UCSD-AML1 (cell line): Measurements from ENCODE around the gene ABCG1.
A peak's percentile ranks its signal among the peaks of the same experiment; 100 is the strongest.

Source experiments
- DNase-seq: peaks from one replicate; lab custom pipeline; 2025; ENCODE audit not compliant: unreplicated experiment; lab: John Stamatoyannopoulos, UW

The ABCG1 gene

DNA sequence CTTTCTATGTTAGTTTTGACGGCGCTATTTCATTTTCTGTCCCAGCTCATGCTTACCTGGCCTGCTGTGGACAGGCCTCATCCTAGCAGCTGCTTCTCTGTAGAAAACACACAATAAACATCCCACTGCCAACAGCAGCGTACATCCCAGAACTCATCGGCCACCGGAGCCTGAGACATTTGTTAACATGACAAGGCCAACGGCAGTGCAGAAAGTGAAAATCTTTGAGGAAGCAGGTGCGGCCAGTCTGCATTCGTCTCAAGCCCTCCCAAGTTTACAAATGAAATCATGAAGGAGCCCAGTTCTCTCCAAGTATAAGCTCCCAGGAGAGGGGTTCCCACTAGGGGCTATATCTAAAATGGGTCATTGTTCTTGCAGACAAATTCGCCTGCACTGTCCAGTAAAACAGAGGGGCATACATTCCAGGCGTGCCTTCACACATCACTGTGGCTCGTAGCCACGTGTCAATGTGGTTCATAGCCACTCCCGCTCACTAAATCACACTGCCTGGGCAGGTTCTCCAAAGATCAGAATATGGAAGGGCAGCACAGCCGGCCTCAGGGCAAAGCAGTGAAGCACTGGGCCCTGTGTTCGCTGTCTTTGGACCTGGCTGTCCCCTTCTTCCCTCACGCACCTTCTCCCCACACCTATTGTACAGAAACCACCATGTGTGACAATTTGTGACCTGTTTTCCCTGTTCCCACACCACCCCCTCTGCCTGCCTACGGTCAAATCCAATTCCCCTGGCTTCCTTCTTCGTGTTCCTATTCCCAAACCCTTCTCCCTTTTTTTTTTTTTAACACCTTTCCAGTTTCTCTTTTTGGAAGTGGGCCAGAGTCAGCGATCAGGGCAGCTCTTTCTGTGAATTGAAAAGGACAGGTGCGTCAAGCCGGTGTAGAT is 27.0 kb upstream of the ABCG1 start:
- DNase-seq, result no peak

DNA sequence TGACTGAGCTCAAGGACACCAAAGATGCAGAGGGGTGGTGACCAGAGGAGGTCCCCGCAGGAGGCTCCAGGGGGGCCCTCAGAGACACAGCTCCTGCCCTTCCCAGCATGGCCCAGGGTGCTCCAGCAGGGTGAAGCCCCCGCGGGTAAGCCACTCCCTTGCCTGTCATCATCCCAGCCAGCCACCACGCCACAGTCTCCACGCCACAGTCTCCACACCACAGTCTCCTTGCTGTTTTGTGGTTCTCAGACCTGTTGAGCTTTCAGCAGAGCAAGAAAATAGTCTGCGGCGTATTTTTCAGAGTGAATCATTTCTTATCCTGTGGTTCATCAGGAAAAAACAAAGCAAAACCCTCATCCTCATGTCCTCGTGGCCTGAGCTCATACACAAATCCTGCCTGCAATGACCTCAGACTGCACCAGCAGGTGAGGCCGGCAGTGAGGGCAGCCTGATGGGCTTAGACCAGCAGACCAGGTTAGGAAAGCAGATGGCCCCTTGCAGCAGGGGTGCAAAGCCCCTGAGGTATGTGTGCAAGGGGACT is 25.7 kb upstream of the ABCG1 start:
- DNase-seq, result peak; percentile 38

GRCh38 chr21:42193721-42194120 is 25.2 kb upstream of the ABCG1 start:
- no peak for DNase-seq

DNA sequence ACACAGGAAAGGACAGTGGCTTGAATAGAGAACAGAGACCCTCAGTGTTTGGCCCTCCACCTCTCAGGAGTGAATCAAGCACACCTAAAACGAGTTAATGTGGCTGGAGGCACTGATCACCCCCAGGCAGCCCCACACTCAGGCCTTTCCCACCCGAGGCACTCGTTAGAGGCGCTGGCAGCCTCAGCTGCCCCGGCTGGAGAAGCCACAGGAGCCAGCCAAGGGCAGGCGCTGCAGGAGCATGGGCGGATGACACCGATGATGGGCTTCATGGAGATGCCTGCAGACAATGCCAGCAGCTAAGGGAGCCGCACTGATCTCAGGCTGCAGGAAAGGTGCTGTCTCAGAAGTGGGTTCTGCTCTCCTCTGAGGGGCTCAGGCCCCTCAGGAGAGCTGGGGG is 24.1 kb upstream of the ABCG1 start:
- DNase-seq, result no peak

DNA sequence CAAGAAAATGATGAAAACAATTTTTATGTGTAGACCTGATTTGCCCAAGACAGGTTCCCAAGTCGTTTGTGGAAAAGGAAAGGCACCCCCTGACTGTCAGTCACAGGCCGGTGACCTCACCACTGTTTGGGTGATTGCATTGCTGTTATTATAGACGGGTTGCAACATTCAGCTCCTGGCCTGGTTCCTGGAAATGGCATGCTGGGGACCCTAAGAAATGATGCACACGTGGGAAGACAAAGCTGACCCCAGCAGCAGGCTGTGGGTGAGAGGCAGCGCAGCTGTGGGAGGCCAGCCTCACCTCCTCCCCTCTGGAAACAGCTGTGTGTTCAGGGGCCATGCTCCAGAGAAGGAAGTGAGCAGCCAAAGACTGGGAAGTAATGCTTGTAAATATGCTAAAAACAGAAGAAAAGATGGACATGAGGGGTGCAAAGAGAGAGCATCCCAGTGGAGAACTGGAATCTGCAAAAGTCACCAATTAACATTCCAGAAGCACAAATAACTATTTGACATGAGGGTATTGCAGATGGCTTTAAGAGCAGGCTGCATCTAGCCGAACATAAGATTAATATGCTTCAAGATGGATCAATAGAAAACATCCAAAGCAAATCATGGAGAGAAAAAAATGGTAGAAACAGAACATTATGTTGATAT is 23.4 kb upstream of the ABCG1 start:
- peak; percentile 46 for DNase-seq

DNA sequence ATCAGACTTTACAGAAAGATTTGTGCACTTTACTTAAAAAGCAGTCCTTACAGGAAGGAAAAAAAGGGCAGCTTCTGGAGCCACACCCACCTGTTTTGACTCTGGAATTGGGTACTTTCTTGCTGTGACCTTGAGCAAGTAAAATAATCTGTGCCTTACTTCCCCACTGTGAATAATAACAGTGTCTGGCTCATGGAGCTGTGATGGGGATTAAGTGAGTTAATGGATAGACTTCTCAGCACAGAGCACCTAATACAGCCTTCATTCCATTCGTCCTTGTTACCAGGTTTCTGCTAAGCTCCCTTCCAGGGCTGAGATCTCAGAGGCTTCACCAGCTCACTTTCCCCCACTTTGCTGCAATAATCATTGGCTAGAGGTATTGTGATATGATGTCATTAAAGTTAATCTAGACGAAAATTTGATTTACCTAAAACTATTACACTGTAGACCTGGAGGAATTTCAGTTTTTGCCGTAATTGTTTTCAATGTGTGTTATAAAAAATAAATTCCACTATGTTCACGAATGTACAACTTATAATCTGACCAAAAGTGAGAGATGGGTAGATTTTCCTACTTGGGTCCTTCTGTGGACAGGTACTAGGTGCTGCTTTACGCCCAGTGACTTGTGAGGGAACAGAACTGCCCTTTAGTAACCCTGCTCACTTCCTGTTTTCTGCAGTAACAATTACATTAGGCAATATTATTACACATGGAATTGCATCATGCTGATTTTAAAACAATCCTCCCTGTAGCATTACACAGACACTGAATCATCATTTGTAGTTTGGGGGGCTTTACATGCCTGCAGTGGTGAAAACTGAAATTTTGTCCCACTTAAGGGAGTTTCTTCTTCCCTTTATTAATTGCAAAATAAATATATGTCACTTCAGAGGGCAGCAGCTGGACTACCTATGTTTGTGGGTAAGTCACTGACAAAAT is 19.7 kb upstream of the ABCG1 start:
- no peak for DNase-seq

GRCh38 chr21:42199868-42200463 is 19.0 kb upstream of the ABCG1 start:
- DNase-seq, result no peak

DNA sequence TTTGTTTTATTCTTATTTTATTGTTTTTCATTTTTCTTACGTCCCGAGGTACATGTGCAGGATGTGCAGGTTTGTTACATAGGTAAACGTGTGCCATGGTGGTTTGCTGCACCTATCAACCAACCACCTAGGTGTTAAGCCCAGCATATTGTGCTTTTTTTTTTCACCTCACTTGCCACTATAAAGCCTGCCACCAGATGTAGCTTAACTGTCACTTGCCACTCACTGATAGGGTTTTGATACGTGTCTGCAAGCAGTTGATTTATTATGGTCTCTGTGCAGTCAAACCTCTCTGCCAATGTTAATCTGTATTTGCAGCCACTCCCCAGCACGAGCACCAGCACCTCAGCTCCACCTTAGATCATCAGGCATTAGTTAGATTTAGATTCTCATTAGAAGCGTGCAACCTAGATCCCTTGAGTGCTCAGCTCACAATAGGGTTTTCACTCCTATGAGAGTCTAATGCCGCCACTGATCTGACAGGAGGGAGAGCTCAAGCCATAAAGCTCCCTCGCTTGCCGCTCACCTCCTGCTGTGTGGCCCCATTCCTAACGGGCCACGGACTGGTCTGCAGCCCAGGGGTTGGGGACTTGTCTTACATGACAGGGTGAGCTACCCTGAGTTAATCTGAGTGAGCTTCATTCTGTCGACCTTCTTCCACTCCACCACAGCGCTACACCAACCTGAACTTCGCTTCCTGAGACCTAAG is 17.9 kb upstream of the ABCG1 start:
- no peak for DNase-seq

DNA sequence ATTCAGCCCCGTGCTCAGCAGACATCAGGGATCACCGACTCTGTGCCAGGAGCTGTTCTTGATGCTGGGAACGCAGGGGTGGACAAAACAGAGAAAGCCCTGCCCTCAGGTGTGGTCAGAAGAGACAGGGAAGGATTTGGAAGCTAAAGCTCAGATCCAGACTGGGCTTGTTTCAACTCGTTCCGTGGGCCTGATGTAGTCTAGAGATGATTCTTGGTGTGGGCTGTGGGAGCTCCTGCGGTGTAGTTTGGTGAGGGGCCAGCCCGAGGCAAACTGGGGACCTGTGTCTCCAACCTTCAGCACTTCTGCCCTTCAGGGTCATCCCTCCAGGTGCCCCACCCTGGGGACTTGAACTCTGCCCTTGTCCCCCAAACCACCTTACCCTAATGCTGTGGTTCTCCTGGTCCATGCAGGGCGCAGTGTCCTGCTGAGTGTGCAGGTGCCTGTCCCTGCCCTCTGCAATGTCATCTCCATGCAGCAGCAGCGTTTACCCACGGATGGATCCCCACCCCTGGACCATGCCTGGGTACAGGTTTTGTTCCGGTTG is 17.3 kb upstream of the ABCG1 start:
- no peak for DNase-seq

DNA sequence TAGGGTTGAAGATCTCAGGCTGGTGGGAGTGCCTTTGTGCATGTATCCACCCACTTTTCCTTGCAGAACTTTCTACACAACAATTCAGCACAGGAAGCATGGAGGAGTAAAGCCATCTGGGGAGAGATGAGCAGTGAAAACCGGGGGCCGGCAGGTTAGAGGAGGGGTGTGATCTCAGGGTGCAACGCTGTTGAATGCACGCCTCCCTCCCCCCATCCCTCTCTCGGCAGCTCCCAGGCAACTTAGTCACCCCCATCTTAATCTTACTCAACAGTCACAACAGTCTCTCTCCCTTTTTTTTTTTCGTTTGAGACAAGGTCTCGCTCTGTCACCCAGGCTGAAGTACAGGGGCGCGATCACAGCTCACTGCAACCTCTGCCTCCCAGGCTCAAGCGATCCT is 16.6 kb upstream of the ABCG1 start:
- DNase-seq, result no peak

GRCh38 chr21:42203321-42203720 is 15.6 kb upstream of the ABCG1 start:
- no peak for DNase-seq

DNA sequence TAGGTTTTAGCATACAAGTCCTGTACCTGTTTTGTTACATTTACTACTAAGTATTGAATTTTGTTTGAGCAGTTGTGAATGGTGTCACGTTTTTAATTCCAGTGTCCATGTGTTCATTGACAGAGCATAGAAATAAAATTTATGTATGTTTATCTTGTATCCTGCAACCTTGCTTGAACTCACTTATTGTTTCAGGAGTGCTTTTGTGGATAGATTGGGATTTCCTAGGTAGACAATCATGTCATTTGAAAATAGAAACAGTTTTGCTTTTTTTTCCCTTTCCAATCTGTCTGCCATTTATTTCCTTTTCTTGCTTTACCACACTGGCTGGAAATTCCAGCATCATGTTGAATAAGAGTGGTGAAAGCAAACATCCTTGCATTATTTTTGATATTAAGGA is 15.0 kb upstream of the ABCG1 start:
- DNase-seq, result no peak

GRCh38 chr21:42207426-42207825 is 11.5 kb upstream of the ABCG1 start:
- DNase-seq, result no peak

GRCh38 chr21:42208036-42208435 is 10.9 kb upstream of the ABCG1 start:
- no peak for DNase-seq

GRCh38 chr21:42208801-42209490 is 10.0 kb upstream of the ABCG1 start:
- DNase-seq, result no peak

DNA sequence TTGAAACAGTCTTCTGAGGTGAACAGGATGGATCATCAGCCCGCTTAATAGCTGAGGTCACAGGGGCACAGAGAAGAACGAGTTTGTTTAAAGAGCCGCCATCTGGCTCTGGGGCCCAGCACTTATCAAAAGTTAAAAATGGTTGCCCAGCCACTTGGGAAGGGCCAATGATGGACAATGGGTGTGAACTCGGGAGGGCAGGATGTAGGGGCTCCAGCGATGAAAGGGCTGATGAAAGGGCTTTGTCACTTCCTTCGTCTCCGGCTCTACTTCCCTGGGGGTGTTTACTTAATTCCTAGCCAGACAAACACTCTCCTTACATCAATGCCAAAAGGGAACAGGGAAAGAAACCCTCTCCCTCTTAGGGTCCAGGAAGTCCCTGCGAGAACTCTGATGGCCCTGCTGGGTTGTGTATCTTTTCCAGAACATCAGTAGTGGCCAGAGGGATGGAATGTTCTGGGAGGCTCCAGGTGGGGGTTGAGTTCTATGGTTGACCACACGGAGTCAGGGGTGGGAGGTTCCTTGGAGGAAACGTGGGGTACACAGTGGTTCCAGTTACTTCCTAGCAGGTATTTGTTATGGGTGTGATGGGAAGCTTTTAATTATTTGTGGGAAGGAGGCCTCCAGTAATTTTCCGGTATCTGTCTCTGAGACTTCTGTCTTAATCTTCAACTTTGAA is 9.0 kb upstream of the ABCG1 start:
- no peak for DNase-seq

DNA sequence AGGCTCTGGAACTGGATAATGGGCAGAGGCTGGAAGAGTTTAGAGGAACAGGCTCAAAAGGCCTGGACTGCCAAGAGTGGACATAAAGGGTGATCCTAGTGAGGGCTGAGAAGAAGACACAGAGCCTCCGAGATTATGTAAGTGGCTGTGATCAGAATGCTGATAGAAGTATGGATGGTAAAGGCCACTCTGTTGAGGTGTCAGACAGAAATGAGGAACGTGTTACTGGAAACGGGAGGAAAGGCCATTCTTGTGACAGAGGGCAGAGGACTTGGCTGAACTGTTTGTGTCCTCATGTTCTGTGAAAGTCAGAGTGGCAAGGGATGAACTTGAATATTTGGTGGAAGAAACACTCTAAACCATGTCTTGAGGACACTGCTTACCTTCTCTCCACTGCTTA is 6.7 kb upstream of the ABCG1 start:
- DNase-seq, result no peak

DNA sequence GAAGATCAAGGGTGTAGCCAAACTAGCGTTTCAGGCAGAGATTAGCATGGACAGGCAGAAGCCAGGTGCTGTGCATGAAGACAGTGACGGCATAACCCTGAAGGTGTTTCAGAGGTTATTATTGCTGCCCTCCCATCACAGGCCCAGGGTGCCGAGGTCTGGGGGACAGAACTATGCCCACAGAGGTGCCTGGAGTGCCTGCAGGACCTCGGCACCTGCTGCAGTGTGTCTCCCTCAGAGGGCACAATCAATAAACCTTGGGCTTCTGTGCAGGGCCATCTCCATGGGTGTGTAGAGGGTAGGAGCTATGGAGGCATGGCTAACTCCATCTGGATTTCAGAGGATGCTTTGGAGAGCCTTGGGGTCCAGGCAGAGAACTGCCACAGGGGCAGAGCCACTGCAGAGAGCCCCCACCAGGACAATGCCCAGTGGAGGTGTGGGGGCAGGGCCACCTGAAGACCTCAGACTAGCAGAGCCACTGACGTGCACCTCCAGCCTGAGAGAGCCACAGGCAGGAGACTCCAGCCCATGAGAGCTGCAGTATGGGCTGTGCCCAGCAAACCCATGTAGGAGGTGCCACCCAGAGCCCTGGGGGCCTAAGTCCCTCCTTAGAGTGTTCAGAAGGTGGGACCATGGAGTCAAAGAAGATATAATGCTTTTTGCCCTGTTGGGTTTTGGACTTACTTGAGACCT is 5.7 kb upstream of the ABCG1 start:
- no peak for DNase-seq
